C4-2B (cell line): ENCODE data around the gene RNF115.

Source experiments
- H3K27ac ChIP-seq: fragments of 450-650 bp; 2 replicates; pipeline ENCODE4 v1.5.1; 2017
- ZFX ChIP-seq: fragments of 450-650 bp; IDR thresholded peaks from 2 replicates; pipeline ENCODE4 v1.6.1; 2017
- TF ChIP-seq, protein P1 (sequence below): fragments of 450-650 bp; conservative IDR thresholded peaks from 2 replicates; pipeline ENCODE4 v1.5.1; 2017; ENCODE audit warnings: mild to moderate bottlenecking

RNF115 gene

GRCh38 chr1:145858238-145858900 lies 34.5 kb upstream of the RNF115 start:
- TF ChIP-seq, protein P1, sequence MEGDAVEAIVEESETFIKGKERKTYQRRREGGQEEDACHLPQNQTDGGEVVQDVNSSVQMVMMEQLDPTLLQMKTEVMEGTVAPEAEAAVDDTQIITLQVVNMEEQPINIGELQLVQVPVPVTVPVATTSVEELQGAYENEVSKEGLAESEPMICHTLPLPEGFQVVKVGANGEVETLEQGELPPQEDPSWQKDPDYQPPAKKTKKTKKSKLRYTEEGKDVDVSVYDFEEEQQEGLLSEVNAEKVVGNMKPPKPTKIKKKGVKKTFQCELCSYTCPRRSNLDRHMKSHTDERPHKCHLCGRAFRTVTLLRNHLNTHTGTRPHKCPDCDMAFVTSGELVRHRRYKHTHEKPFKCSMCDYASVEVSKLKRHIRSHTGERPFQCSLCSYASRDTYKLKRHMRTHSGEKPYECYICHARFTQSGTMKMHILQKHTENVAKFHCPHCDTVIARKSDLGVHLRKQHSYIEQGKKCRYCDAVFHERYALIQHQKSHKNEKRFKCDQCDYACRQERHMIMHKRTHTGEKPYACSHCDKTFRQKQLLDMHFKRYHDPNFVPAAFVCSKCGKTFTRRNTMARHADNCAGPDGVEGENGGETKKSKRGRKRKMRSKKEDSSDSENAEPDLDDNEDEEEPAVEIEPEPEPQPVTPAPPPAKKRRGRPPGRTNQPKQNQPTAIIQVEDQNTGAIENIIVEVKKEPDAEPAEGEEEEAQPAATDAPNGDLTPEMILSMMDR, result no peak
- TF ChIP-seq ZFX, result no peak
- peak overlapping the region; percentile 71 for H3K27ac ChIP-seq

DNA sequence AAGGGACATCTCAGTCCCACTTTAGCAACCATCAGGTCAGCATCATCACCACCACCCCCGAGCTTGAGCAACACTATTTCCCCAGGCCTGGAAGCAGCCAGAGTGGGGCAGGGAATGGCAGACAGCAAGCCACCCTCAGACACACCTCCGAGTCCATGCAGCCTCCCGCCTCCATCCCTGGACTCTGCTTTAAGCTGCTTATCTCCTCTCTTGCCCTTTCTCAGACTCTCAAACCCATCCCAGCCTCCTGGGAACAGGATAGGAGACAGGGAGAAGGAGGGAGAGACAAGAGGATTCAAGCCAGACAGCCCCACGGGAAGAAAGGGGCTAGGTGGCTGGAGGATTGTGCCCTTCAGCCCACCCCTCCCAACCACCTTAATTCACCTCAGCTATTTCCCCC lies 33.3 kb upstream of the RNF115 start:
- H3K27ac ChIP-seq, result no peak overlapping the region
- TF ChIP-seq, protein P1, result no peak
- no peak for TF ChIP-seq ZFX

DNA sequence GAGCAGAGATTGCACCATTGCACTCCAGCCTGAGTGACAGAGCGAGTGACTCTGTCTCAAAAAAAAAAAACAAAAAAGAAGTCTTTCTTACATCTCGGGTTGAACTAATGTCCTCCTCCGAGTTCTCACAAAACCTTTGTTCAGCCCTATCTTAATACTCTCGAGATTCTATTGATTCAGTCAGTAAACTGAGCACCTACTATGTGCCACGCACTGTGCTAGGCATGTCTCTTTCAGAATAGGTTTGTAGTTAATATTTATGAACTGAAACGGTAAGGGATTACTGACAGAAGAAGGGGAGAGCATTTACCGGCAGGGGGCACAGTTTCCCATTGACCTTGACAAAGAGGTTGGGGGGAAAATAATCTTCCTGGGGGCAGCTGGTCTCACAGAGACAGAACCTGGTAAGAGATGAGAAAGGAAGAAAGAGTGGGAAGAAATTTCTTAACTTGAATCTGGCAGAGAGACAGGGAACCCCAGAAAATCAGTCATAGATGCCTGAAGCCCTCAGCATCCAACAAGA lies 31.6 kb upstream of the RNF115 start:
- TF ChIP-seq, protein P1, result no peak
- no peak for TF ChIP-seq ZFX
- no peak overlapping the region for H3K27ac ChIP-seq

DNA sequence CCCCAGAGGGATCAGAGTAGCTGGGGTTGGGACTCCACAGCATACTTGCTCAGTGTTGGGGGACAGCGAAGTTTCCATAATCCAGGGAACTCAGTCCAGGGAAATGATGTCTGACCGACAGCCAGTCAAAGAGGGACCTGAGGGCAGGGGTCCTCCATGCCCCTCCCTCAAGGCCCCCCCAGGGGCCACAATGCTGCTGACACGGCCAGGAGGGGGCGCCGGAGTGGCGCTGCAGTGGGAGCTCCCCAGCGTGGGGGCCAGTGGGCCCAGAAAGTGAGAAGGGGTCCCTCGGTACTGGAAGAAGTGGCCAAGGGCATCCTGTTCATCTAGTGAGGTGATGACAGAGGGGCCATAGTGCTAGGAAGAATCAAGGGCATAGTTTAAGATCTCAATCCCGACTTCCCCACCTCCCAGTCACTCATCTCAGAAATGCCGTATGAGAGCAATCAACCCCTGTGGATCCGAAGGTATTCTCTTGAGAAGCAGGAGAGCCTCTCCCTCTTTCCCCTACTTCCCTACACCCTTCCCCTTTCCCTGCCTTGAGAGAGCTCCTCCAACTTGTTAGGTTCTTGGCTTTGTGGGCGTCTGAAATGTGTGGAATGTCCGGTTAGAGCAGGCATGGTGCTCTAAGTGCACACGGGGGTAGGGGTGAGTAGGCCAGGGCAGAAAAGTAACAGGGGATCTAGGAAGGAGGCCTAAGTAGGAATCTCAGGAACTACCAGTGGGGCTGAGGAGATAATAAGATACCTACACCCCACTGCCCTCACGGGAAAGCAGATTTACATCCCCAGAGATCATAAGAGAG lies 25.7 kb upstream of the RNF115 start:
- TF ChIP-seq, protein P1, result peak; percentile 47
- TF ChIP-seq ZFX, result no peak
- H3K27ac ChIP-seq, result no peak overlapping the region

- H3K27ac ChIP-seq, result no peak overlapping the region
- TF ChIP-seq, protein P1, result no peak
- no peak for TF ChIP-seq ZFX
These were observed 23.9 kb upstream of the RNF115 start for GRCh38 chr1:145847827-145848226.

- TF ChIP-seq ZFX, result no peak
- TF ChIP-seq, protein P1, result no peak
- H3K27ac ChIP-seq, result no peak overlapping the region
These were observed 22.3 kb upstream of the RNF115 start for GRCh38 chr1:145846201-145846612.
